ENCODE data around the gene PPM1G.
"Not testable (repeated sequence)": the region's sequence is repeated elsewhere in the genome, so short reads cannot be mapped to it uniquely, and the experiment has no call there.

DNA sequence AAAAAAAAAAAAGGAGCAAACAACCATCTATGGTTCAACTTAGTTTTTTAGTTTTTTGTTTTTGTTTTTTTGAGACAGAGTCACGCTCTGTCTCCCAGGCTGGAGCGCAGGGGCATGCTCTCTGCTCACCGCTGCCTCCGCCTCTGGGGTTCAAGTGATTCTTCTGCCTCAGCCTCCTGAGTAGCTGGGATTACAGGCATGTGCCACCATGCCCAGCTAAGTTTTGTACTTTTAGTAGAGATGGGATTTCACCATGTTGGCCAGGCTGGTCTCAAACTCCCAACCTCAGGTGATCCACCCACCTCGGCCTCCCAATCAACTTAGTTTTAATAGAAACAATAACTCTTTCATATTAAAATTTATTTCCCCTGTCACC is 56.0 kb downstream of the PPM1G start:
- not testable (repeated sequence) for TF ChIP-seq LEF1 (IDR thresholded peaks at IDR 0.05; ENCODE audit: borderline replicate concordance); FOXM1 (IDR thresholded peaks at IDR 0.05; ENCODE audit: borderline replicate concordance); SP1 (IDR thresholded peaks at IDR 0.05); FOXA1 (IDR thresholded peaks at IDR 0.05); BHLHE40 (IDR thresholded peaks at IDR 0.05; ENCODE audit: borderline replicate concordance); FOXK2 (IDR thresholded peaks at IDR 0.05); ZNF384 (IDR thresholded peaks at IDR 0.05); SUZ12 (IDR thresholded peaks at IDR 0.05); TARDBP (IDR thresholded peaks at IDR 0.05)
